BLaER1 (cell line): ENCODE data around the gene AUP1.
"Not testable (repeated sequence)": the region's sequence is repeated elsewhere in the genome, so short reads cannot be mapped to it uniquely, and the experiment has no call there.

Source experiments
- H3K27ac ChIP-seq: shearing (Covaris generic); formaldehyde crosslinking; 2 replicates; pipeline ENCODE4 v1.8.1; 2022
- H3K27me3 ChIP-seq: shearing (Covaris generic); formaldehyde crosslinking; 2 replicates; pipeline ENCODE4 v1.8.1; 2022
- H3K36me3 ChIP-seq: shearing (Covaris generic); formaldehyde crosslinking; 2 replicates; pipeline ENCODE4 v1.8.1; 2022
- H3K4me1 ChIP-seq: shearing (Covaris generic); formaldehyde crosslinking; 2 replicates; pipeline ENCODE4 v1.8.1; 2022
- H3K4me2 ChIP-seq: shearing (Covaris generic); formaldehyde crosslinking; 2 replicates; pipeline ENCODE4 v1.8.1; 2022
- H3K4me3 ChIP-seq: shearing (Covaris generic); formaldehyde crosslinking; 2 replicates; pipeline ENCODE4 v1.8.1; 2022
- H3K9ac ChIP-seq: shearing (Covaris generic); formaldehyde crosslinking; 2 replicates; pipeline ENCODE4 v1.8.1; 2022
- H3K9me3 ChIP-seq: shearing (Covaris generic); formaldehyde crosslinking; 2 replicates; pipeline ENCODE4 v1.8.1; 2022
- H4K20me1 ChIP-seq: shearing (Covaris generic); formaldehyde crosslinking; 2 replicates; pipeline ENCODE4 v1.8.1; 2022
- Cebpa-rat ChIP-seq: shearing (Covaris generic); IDR thresholded peaks from 2 replicates; pipeline ENCODE4 v1.8.1; 2022

Gene AUP1

DNA sequence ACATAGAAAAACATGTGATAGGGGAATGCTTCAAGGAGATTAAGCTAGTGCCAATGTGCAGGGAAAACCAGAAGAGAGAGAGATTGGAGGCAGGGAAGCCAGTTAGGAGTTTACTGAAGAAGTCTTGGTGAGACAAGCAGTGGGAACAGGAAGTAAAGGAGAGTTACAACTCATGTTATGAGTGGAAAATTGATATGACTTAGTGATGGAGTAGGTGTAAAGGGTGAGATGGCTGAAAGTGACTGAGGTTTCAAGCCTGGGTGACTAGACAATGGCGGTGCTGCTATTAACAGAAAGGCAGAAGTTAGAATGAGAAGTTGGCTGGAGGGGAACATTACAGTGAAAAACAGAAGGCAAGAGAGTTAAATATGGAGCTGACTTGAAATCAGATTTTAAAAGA, 41.6 kb upstream of the AUP1 start:
- no peak overlapping the region for H3K9ac ChIP-seq
- H3K36me3 ChIP-seq = no peaks in the 10 kb centered on the region
- H4K20me1 ChIP-seq = no peaks in the 10 kb centered on the region
- 0 out of 2 replicates have a peak, but pooled peaks cover 3% of the 10 kb centered on the region for H3K9me3 ChIP-seq
- no peak overlapping the region for H3K4me3 ChIP-seq
- TF ChIP-seq Cebpa-rat = no peak
- no peaks in the 10 kb centered on the region for H3K27me3 ChIP-seq
- H3K4me1 ChIP-seq = peaks cover 26% of the 10 kb centered on the region
- peak overlapping the region; percentile 20 for H3K4me2 ChIP-seq
- H3K27ac ChIP-seq = no peak overlapping the region

GRCh38 chr2:74569686-74570085, 40.2 kb upstream of the AUP1 start:
- Histone ChIP-seq H3K27me3 (no peaks in the 10 kb centered on the region), H3K4me2 (no peak overlapping the region)

DNA sequence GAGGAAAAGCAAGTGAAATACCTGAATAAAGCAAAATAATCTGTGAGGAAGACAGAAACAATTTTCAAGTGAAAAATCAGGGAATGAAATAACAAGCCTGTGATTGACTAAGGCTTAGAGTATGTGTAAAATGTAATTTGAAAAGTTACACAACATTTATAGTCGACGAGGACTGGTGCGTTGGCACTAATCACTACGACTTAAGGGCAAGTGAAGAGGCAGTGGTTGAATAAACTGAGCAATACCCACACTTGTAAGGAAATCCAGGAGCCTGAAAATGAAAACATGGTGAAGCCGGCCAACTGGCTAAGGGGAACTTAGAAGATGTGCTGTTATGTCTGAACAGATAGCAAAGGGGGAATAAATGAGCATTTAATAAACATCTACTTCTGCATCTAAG, 38.4 kb upstream of the AUP1 start:
- Histone ChIP-seq H4K20me1 (no peaks in the 10 kb centered on the region), H3K36me3 (no peaks in the 10 kb centered on the region), H3K4me1 (peaks cover 9% of the 10 kb centered on the region), H3K9ac (no peak overlapping the region), H3K4me2 (no peak overlapping the region), H3K27ac (no peak overlapping the region), H3K4me3 (no peak overlapping the region), H3K27me3 (no peaks in the 10 kb centered on the region), H3K9me3 (0 out of 2 replicates have a peak, but pooled peaks cover under 1% of the 10 kb centered on the region)
- TF ChIP-seq Cebpa-rat = no peak

More at GRCh38 chr2:74569686-74570085, 40.2 kb upstream of the AUP1 start:
- H3K9me3 ChIP-seq = 0 out of 2 replicates have a peak, but pooled peaks cover 3% of the 10 kb centered on the region
- no peaks in the 10 kb centered on the region for H3K36me3 ChIP-seq
- peaks cover 25% of the 10 kb centered on the region for H3K4me1 ChIP-seq
- H3K9ac ChIP-seq = no peak overlapping the region
- no peaks in the 10 kb centered on the region for H4K20me1 ChIP-seq
- TF ChIP-seq Cebpa-rat = no peak
- H3K4me3 ChIP-seq = no peak overlapping the region
- no peak overlapping the region for H3K27ac ChIP-seq

DNA sequence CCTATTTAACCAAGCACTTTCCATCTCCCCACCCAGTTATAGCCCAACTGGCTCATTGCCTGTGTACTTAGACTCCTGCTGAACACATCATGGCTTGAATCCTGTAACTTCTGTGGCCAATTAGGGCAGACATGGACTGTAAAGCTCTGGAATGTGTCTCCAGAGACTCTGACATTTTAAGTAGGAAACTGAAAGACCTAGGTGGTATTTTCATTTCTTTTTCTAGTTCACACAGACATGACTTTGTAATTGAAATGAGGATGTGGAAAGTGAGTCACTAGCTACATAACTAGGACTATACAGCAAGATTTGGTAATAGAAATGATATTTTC, 37.2 kb upstream of the AUP1 start:
- H3K4me3 ChIP-seq = no peak overlapping the region
- H3K9me3 ChIP-seq = no peaks in the 10 kb centered on the region
- no peak overlapping the region for H3K9ac ChIP-seq
- H3K4me2 ChIP-seq = no peak overlapping the region
- H3K27ac ChIP-seq = no peak overlapping the region
- no peaks in the 10 kb centered on the region for H3K36me3 ChIP-seq
- peaks cover 14% of the 10 kb centered on the region for H3K4me1 ChIP-seq
- no peak for TF ChIP-seq Cebpa-rat
- no peaks in the 10 kb centered on the region for H3K27me3 ChIP-seq
- H4K20me1 ChIP-seq = no peaks in the 10 kb centered on the region

GRCh38 chr2:74566076-74566753, 36.7 kb upstream of the AUP1 start:
- TF ChIP-seq Cebpa-rat = no peak
- H3K27me3 ChIP-seq = no peaks in the 10 kb centered on the region

GRCh38 chr2:74564222-74564621, 34.7 kb upstream of the AUP1 start:
- Histone ChIP-seq H3K4me3 (no peak overlapping the region), H3K36me3 (no peaks in the 10 kb centered on the region), H3K9ac (no peak overlapping the region), H3K9me3 (no peaks in the 10 kb centered on the region), H4K20me1 (no peaks in the 10 kb centered on the region), H3K27ac (no peak overlapping the region), H3K4me2 (no peak overlapping the region), H3K4me1 (peaks cover 12% of the 10 kb centered on the region), H3K27me3 (0 out of 2 replicates have a peak, but pooled peaks cover 3% of the 10 kb centered on the region)
- no peak for TF ChIP-seq Cebpa-rat

More at GRCh38 chr2:74566076-74566753, 36.7 kb upstream of the AUP1 start:
- H3K36me3 ChIP-seq = no peaks in the 10 kb centered on the region
- H3K9me3 ChIP-seq = no peaks in the 10 kb centered on the region
- H4K20me1 ChIP-seq = no peaks in the 10 kb centered on the region
- no peak overlapping the region for H3K27ac ChIP-seq
- H3K4me1 ChIP-seq = peaks cover 9% of the 10 kb centered on the region
- no peak overlapping the region for H3K4me2 ChIP-seq
- H3K9ac ChIP-seq = no peak overlapping the region
- H3K4me3 ChIP-seq = no peak overlapping the region

DNA sequence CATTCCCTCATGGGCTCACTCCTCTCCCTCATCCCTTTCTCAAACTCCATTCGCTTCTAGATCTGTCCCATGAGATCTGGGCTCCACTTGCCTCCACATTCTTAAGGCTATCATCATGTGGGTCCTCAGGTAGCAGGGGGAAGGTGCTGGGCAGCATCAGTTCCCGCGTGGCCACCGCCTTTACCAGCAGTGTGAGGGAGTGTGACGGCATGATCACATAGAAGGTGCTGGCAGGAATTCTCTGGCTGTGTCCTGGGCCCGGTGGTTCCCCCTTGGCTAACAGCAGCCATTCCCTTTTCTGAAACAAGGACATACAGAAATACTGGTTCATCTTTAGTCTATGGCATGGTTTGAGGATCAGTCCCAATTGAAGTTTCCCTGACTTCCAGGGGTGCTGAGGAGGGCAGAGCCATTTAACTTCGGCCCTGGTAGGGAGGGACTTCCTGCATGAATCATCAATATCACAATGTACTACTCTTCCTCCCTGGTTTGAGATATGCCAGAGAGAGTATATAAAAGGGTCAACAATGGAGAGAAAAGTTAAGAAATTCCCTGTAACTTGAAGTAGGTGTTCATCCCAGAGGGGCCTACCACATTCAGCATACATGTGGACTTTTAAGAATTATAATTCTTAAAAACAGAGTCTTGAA, 32.7 kb upstream of the AUP1 start:
- Histone ChIP-seq H3K4me2 (no peak overlapping the region), H3K4me3 (no peak overlapping the region), H3K4me1 (peaks cover 12% of the 10 kb centered on the region), H3K9ac (no peak overlapping the region), H3K27me3 (0 out of 2 replicates have a peak, but pooled peaks cover 3% of the 10 kb centered on the region), H3K36me3 (0 out of 2 replicates have a peak, but pooled peaks cover 7% of the 10 kb centered on the region), H3K27ac (no peak overlapping the region), H4K20me1 (peaks cover 9% of the 10 kb centered on the region), H3K9me3 (no peaks in the 10 kb centered on the region)
- no peak for TF ChIP-seq Cebpa-rat

GRCh38 chr2:74561022-74561421, 31.5 kb upstream of the AUP1 start:
- H3K4me2 ChIP-seq, H3K9me3 ChIP-seq, H3K27me3 ChIP-seq, H3K4me3 ChIP-seq, H3K27ac ChIP-seq, H3K9ac ChIP-seq: not testable (repeated sequence)
- H3K36me3 ChIP-seq = peaks cover 19% of the 10 kb centered on the region
- peaks cover 12% of the 10 kb centered on the region for H3K4me1 ChIP-seq
- H4K20me1 ChIP-seq = peaks cover 21% of the 10 kb centered on the region

DNA sequence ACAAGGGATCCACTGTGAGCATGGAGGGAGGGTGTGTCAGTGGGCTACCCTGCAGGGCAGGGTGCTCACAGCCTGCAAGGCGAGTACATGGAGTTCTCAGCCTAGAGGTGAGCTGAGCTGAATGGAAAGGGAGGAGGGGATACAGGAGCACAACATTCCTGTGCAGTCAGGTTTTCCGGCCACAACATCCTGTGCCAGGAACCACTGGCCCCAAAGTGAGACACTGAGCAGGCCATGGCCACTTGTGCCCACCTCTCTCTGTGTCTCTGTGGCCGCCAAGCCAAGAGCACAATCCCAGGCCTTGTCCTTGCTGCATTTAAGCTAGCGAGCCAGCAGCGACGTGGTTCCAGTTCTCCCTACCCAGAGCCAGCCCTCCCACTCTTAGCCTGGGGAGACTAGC, 31.1 kb upstream of the AUP1 start:
- Histone ChIP-seq H3K9ac (no peak overlapping the region), H3K27me3 (0 out of 2 replicates have a peak, but pooled peaks cover 3% of the 10 kb centered on the region), H3K4me1 (peaks cover 15% of the 10 kb centered on the region), H3K9me3 (no peaks in the 10 kb centered on the region), H3K36me3 (peaks cover 20% of the 10 kb centered on the region), H3K4me3 (no peak overlapping the region), H4K20me1 (peaks cover 26% of the 10 kb centered on the region), H3K27ac (no peak overlapping the region), H3K4me2 (peak overlapping the region; percentile 24; the same call in 1 of the 2 replicates)
- TF ChIP-seq Cebpa-rat = no peak

DNA sequence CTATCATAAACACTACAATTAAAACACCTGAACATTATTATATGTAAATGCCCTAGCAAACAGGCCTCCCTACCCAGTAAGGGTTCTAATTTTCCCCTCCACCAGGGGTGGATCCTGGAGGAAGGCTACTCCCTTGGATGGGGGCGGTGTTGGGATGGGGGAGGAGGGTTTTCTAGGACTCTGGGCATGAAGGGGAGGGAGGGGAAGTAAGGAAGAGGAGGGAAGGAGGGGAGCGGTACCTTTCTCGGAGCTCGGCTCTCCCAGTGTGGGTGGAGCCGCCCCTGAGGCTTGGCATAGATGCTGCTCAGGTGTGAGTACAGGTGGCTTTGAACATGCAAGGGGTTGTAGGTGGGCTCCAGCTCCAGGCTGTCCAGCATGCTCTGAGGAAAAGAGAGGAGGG, 30.4 kb upstream of the AUP1 start:
- Histone ChIP-seq H3K36me3 (peaks cover 20% of the 10 kb centered on the region), H3K4me1 (peaks cover 20% of the 10 kb centered on the region), H3K4me3 (no peak overlapping the region), H3K9ac (no peak overlapping the region), H3K27me3 (0 out of 2 replicates have a peak, but pooled peaks cover 3% of the 10 kb centered on the region), H3K9me3 (no peaks in the 10 kb centered on the region), H3K27ac (no peak overlapping the region), H4K20me1 (peaks cover 31% of the 10 kb centered on the region), H3K4me2 (0 out of 2 replicates have a peak overlapping the region, but pooled peaks have one; percentile 24)
- no peak for TF ChIP-seq Cebpa-rat
